Ammon's horn (tissue), 1 donor: ENCODE data around the gene NANOGP8.
"Not testable (repeated sequence)": the region's sequence is repeated elsewhere in the genome, so short reads cannot be mapped to it uniquely, and the experiment has no call there.

Source experiments
- DNase-seq: peaks from one replicate; pipeline ENCODE4 v3.0.0-alpha.2; 2016; ENCODE audit warnings: low spot score

The NANOGP8 gene, protein sequence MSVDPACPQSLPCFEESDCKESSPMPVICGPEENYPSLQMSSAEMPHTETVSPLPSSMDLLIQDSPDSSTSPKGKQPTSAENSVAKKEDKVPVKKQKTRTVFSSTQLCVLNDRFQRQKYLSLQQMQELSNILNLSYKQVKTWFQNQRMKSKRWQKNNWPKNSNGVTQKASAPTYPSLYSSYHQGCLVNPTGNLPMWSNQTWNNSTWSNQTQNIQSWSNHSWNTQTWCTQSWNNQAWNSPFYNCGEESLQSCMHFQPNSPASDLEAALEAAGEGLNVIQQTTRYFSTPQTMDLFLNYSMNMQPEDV

DNA sequence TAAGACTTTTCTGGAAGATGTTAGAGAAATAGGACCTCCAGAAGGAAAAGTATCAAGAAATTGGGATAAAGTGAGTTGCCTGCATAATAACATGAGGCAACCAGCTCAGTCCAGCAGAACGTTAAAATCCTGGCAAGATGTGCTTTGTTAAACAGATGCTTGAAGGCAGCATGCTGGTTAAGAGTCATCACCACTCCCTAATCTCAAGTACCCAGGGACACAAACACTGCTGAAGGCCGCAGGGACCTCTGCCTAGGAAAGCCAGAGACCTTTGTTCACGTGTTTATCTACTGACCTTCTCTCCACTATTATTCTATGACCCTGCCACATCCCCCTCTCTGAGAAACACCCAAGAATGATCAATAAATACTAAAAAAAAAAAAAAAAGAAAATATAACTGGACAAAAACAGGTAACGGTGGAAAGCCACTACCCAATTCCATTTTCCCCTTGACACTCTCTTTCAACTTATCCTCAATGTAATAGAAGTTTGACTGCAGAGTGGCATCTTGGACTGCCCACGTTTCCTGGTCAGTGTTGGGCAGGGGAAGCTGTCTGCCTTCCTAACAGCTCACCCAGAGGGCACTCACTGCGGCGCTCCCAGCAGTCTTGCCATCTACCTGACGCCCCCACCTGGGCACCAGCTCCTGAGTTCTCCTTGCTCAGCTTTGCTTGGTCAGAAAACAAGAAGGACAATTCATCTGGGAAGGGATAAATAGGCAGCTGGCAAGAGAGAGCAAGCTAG lies at the start of gene NANOGP8:
Gene NANOGP8, minus strand, starts transcription at position 120 of the 744 bp plus-strand sequence. CDS start 185 bp downstream, outside the sequence.
- DNase-seq: not testable (repeated sequence)

- DNase-seq: no peak
Observed at GRCh38 chr15:35134299-35134698, 49.2 kb upstream of the NANOGP8 start.

- no peak for DNase-seq
Observed at GRCh38 chr15:35130245-35130644, 45.1 kb upstream of the NANOGP8 start.

DNA sequence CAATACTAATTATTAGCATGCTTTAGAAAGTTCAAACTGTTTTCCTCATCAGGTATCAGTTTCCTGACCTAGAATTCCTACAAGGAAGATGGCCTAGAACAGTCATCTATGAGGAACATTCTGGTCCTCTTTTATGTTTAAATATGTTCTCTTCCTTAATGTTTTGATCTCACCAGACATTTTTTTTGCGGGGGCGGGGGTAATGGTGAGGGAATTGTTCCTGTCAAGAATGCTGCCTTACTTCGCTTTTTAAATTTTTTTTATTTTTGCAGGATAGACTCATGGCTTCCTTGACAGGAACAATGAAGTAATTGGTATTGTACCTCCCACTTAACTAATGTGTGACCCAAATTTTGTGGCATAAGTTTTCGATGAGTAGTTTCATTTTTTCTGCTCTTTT lies 44.3 kb upstream of the NANOGP8 start:
- no peak for DNase-seq

- no peak for DNase-seq
Observed at GRCh38 chr15:35127717-35128116, 42.6 kb upstream of the NANOGP8 start.

DNA sequence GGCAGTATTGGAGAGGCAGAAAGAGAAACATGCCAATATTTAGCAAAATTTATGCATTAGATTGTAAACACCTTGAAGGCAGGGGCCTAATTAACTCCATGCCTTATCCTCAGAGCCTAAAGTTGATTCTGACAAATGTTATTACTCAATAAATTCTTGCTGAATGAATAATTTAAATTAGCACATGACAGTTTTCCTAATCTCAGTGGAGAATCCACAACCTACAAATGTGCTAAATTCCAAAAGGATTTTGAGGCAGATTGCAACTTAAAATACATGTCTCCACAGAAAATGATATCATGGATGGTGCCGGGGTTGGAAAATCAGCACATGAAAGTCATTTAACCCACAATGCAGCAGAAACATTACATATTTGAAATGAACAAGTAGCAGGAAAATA lies 41.1 kb upstream of the NANOGP8 start:
- no peak for DNase-seq

DNA sequence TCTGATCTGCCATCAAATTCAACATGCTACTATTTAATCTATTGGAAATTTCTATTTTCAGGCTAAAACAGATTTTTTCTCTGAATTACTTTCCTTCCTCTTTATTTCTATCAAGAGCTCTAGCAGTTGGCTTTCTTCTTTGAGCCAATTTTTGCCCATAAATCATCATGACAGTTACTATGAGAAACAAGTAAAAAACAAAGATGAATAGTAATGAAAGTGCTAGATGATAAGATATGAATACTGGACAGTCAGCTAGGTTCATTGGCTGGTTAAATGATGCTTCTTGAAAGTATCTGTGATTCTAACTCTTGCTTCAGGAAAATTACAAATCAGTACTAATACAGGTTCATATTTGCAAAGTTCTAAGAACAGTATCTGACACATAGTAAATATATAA lies 38.6 kb upstream of the NANOGP8 start:
- no peak for DNase-seq

GRCh38 chr15:35121611-35122359 lies 36.7 kb upstream of the NANOGP8 start:
- no peak for DNase-seq

DNA sequence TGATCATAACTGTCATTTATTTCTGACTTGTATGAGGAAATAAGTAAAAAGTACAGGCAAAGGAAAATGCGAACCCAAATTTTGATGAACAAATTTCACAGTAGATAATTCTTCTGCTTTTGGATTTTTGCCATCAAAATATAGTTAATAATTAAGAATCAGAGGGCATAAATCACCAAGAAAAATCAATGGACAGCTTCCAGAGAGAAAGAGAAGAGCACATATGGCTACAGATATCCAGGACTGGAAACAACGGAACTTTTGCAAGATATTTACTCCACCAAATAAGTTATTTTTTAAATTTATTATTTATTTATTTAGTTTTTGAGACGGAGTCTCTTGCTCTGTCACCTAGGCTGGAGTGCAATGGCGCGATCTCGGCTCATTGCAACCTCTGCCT lies 35.1 kb upstream of the NANOGP8 start:
- no peak for DNase-seq

DNA sequence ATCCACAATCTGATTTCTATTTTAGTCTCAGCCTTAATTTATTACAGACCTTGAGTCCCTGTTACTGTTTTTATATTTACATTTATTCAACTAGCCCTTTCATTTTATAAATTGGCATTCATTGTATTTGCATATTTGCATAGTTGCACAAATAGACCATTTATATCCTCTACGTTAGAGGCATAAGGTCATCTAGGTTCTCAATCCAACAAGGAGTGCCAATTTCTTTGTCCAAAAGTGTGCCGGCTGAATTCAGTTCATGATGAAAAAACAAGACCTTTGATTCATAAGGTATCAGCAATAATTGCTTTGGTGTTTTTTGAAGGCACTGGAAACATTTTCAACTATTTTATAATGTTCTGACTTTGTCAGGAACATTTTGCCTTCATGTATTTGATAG lies 33.9 kb upstream of the NANOGP8 start:
- DNase-seq: no peak

DNA sequence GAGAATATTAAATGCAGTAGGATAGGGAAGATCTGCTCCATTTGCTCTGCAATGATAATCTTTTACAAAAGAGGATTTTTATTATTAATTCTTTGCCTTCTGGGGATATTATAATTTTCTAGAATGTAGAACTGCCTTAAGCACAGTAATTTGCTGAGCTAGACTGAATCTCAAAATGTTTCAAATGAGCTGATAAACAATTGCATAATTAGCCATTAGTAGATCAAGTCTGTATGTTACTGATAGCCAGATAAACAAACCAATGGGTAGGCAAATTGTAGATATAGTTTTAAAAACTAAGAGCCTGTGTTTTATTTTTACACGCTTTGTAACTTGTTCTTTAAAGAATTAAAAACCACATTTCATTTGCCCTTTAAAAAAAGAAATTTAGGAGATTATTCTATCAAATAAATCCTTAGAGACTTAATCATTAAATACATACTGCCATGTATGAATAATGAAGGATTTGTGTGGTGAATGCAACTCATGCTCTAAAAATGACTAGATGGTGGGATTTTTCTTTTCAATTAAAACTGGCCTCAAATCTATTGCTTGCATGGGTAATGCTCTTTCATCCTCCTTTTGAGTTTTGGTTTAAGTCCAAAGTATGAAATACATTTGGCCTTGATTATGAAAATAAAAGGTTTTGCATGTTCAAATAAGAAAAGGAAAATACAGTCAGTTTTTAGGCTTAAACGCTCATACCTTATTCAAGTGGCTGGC lies 32.6 kb upstream of the NANOGP8 start:
- no peak for DNase-seq

DNA sequence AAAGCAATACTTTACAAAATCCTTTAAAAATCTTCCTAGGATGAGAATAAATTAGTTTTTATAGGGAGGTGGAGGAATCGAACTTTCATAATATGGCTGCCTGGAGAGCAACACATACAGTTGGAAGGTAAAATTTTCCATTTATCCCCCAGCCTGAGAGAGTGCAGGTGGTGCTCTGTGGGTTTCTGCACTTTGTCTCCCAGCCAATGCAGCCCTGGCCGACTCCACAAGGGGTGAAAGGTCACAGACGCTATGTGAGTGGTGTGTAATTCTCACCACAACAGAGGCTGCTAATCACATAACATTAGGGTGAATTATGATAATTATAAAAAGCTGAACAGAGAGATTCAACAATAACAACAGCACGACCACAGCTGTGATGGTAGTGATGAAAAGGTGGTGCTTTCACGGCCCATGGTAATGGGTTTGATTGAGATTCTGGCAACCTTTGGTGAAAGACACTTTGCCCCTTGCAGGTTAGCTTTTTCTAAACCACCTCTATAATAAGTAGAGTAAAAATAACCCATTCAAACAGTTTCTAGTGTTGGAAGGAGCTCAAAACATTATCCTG lies 30.1 kb upstream of the NANOGP8 start:
- DNase-seq: no peak

- no peak for DNase-seq
Observed at GRCh38 chr15:35112346-35112745, 27.3 kb upstream of the NANOGP8 start.

DNA sequence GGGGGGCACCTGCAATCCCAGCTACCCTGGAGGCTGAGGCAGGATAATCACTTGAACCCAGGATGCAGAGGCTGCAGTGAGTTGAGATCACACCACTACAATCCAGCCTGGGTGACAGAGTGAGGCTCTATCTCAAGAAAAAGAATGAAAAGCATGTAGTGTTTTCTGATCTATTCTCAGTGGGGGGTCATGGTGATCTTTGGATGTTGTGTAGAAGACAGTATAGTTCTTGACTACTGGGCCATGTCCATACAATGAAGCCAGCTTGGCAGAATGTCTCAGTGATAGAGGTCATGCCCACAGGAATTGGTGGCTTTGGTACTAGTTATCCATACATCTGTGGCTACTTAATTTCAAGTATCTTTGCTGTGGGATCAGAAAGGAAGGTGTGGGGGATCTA lies 26.8 kb upstream of the NANOGP8 start:
- DNase-seq: no peak

- DNase-seq: no peak
Observed at GRCh38 chr15:35108453-35108852, 23.4 kb upstream of the NANOGP8 start.

- no peak for DNase-seq
Observed at GRCh38 chr15:35107561-35107960, 22.5 kb upstream of the NANOGP8 start.

GRCh38 chr15:35107122-35107521 lies 22.0 kb upstream of the NANOGP8 start:
- no peak for DNase-seq

DNA sequence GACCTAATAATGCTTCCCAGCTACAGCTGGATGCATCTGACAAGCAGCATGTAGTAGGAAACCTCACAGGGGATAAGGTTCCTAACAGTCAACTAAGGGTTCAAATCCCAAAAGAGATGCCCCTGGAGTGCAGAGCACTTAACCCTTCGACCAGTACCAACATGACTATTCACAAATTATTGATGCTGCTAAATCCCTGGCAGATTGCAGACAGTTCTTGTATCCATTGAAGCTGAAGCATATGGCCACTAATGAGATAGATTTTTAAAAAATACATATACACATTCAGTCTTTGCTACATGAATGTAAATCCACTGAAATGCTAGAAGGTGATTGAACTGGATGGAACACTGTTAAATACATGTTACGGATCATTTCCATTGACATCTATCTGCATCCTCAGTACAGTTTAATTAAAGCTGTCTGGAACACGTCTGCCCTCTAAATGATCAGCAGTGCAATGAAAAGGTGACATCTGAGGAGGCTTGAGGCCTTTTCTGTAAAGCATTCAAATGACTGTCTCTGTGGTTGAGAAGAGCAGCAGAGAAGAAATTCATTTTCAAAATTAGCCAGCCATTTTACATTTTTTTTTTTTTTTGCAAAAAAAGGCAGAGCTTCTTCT lies 19.5 kb upstream of the NANOGP8 start:
- no peak for DNase-seq

DNA sequence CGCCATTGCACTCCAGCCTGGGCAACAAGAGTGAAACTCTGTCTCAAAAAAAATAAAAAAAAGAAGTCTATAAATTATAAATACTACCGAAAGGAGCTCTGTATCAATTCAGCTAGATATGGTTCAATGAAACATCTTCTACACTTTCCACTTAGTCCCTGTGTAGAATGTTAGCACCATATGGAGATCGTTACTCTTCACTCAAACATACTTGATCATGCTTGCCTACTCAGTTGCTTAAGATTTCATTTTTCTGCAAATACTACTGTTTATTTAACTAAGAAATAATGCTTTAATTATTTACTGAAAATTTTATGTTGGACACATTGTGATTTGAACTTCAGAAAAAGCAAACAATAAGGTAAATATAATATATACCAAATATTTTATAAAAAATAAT lies 17.1 kb upstream of the NANOGP8 start:
- DNase-seq: no peak

DNA sequence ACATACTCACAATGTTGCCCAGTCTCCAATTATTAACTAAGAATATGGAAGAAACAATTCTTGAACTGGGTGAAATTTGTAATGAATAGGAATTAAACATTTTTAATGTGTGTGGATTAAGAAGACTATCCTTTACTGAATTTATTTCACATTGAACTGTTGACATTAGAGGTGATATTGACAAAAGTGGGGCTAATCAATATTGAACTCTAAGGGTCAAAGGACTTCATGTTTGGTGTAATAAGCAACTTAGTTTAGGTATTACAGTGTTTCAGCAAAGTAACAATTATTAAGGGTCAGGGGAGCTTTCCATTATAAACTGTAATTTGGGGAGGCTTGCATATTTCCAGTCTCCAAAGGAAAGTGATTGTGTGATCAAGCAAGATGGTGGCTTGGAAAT lies 16.2 kb upstream of the NANOGP8 start:
- no peak for DNase-seq

DNA sequence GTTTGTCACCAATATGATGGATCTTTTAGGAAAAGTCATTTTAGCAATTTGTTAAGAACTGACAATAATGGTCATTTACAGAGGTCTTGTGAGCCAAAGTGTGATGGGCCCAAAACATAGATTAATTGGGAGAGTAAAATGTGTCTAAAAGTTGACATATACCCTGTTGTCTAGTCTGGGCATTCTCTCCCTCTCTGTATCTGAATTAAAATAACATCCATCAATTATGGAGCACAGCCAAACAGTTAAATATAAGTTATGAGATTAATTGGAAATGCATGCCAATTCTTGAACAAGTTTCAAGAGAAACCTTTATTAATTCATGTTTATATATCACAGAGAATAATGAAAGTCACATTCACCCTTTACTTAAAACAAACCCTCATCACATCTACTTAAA lies 13.6 kb upstream of the NANOGP8 start:
- DNase-seq: no peak
